Neural progenitor cell (in vitro differentiated cells): ENCODE results near the gene PSMD14.

Experiments
- EZH2 ChIP-seq: fragments of 200-600 bp; sonication (generic); IDR thresholded peaks from 2 replicates; pipeline ENCODE4 v1.6.1; 2017; ENCODE audit warnings: antibody characterized with exemption, mild to moderate bottlenecking, moderate library complexity
- TF ChIP-seq, protein P1 (sequence below): fragments of 200-600 bp; sonication (generic); IDR thresholded peaks from 2 replicates; pipeline ENCODE4 v1.5.1; 2017; ENCODE audit warnings: antibody characterized with exemption, mild to moderate bottlenecking

- TF ChIP-seq, protein P1, sequence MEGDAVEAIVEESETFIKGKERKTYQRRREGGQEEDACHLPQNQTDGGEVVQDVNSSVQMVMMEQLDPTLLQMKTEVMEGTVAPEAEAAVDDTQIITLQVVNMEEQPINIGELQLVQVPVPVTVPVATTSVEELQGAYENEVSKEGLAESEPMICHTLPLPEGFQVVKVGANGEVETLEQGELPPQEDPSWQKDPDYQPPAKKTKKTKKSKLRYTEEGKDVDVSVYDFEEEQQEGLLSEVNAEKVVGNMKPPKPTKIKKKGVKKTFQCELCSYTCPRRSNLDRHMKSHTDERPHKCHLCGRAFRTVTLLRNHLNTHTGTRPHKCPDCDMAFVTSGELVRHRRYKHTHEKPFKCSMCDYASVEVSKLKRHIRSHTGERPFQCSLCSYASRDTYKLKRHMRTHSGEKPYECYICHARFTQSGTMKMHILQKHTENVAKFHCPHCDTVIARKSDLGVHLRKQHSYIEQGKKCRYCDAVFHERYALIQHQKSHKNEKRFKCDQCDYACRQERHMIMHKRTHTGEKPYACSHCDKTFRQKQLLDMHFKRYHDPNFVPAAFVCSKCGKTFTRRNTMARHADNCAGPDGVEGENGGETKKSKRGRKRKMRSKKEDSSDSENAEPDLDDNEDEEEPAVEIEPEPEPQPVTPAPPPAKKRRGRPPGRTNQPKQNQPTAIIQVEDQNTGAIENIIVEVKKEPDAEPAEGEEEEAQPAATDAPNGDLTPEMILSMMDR: no peak
- TF ChIP-seq EZH2: no peak
Observed at GRCh38 chr2:161434118-161434517, 125.9 kb downstream of the PSMD14 start.
